Prostate gland (tissue), 2 donors: ENCODE data around the gene ARSG.

Experiments used
- POLR2A ChIP-seq: fragments of 450-650 bp; IDR thresholded peaks from one replicate; pipeline ENCODE4 v1.6.1; 2016; ENCODE audit warnings: antibody characterized with exemption, mild to moderate bottlenecking
- POLR2AphosphoS5 ChIP-seq: sonication (generic); formaldehyde crosslinking; IDR thresholded peaks from one replicate; pipeline ENCODE4 v1.6.1; 2017; ENCODE audit warnings: antibody characterized with exemption
- TF ChIP-seq, protein P1 (sequence below), 4 experiments: fragments of 200-600 bp in 2 of 4; fragments of 450-650 bp in 2 of 4; sonication (generic) in 2 of 4; IDR thresholded peaks; 1 replicate in 3 of 4; 2 replicates in 1 of 4; pipeline ENCODE4 v1.5.1; 2016 to 2019; ENCODE audit warnings: antibody characterized with exemption in 4 of 4, mild to moderate bottlenecking in 2 of 4, moderate library complexity in 2 of 4

DNA sequence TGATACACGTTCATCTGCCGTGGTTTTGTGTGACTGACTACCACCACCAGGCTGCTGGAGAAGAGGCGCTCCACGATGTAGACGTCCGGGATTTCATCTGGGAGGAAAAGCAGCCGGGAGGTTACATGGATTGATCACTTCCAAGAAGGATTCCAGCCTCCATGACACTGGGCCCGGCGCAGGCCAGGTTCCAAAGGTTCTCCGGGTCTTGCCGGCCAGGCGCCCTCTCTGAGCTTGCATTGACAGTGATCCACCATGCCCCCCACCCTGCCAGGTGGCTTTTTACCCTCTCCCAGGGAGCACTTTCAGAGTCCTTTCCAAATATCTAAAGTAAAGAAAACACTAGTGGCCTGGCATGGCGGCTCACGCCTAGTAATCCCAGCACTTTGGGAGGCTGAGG, 159.5 kb downstream of the ARSG start:
- TF ChIP-seq, protein P1, sequence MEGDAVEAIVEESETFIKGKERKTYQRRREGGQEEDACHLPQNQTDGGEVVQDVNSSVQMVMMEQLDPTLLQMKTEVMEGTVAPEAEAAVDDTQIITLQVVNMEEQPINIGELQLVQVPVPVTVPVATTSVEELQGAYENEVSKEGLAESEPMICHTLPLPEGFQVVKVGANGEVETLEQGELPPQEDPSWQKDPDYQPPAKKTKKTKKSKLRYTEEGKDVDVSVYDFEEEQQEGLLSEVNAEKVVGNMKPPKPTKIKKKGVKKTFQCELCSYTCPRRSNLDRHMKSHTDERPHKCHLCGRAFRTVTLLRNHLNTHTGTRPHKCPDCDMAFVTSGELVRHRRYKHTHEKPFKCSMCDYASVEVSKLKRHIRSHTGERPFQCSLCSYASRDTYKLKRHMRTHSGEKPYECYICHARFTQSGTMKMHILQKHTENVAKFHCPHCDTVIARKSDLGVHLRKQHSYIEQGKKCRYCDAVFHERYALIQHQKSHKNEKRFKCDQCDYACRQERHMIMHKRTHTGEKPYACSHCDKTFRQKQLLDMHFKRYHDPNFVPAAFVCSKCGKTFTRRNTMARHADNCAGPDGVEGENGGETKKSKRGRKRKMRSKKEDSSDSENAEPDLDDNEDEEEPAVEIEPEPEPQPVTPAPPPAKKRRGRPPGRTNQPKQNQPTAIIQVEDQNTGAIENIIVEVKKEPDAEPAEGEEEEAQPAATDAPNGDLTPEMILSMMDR (IDR thresholded peaks at IDR 0.05), result no peak
- TF ChIP-seq POLR2AphosphoS5, result no peak
- TF ChIP-seq POLR2A, result no peak
